SH-SY5Y (cell line): ENCODE data around the gene PRPF19.

Source experiments
- GATA2 ChIP-seq: IDR thresholded peaks from 2 replicates; pipeline ENCODE4 v1.6.1; 2011; ENCODE audit warnings: mild to moderate bottlenecking, low read depth, low read length
- GATA3 ChIP-seq: IDR thresholded peaks from 2 replicates; pipeline ENCODE4 v1.6.1; 2011; ENCODE audit warnings: low read depth, mild to moderate bottlenecking, low read length, moderate library complexity

DNA sequence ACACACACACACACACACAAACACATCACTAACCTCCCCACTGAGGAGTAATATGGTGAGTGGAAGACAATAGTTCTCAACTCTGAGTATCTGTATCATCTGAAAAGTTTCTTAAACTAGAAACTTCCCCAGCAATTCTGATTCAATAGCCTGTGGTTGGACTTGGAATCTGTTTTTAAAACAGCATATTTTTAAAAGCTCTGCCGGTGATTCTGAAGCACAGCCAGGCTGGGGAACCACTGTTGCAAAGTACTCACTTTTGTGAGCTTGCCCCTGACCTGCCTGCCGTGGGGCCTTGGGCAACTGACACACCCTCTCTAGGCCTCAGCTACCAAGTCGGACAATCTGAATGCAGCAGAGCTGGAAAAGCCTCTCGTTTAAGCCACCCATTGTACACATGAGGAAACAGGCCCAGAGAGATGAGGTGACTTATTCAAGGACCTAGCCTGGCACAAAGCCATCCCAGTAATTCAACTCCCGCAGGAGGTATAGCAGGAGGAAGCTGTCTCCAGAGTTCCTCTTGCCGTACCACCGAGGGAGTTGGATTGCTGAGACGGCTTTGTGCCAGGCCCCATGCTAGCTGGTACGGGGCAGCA is 36.7 kb upstream of the PRPF19 start:
- TF ChIP-seq GATA3 (no peak), GATA2 (no peak)
